Liver (tissue), 9 donors: Measurements from ENCODE around the gene CRADD. TPM values are rescaled to one million over a fixed set of nuclear protein-coding genes. Genes with fewer than 3 reads are reported as not detected.

Source experiments
- DNase-seq: peaks from one replicate; pipeline ENCODE4 v3.0.0-alpha.2; 2017; ENCODE audit warnings: low spot score
- H3K27ac ChIP-seq, 2 donors: one replicate each; pipeline ENCODE4 v1.7.0; 2013; ENCODE audit warnings: inconsistent platforms in 2 of 2, low read length in 2 of 2, control low read depth in 1 of 2, low read depth in 1 of 2, mild to moderate bottlenecking in 1 of 2
- H3K27me3 ChIP-seq, 4 donors: one replicate each; pipeline versions ENCODE4 v1.6.1 to v1.7.0; 2013; ENCODE audit warnings: low read length in 3 of 4, inconsistent platforms in 1 of 4, mild to moderate bottlenecking in 1 of 4, moderate library complexity in 1 of 4; ENCODE audit not compliant: control insufficient read depth in 4 of 4, insufficient read depth in 4 of 4
- H3K36me3 ChIP-seq, 4 donors: one replicate each; pipeline versions ENCODE4 v1.6.1 to v1.7.0; 2013; ENCODE audit warnings: low read length in 3 of 4, mild to moderate bottlenecking in 3 of 4, low read depth in 1 of 4, moderate library complexity in 1 of 4; ENCODE audit not compliant: control insufficient read depth in 4 of 4, insufficient read depth in 3 of 4
- H3K4me1 ChIP-seq, 4 donors: one replicate each; pipeline versions ENCODE4 v1.6.1 to v1.7.0; 2013; ENCODE audit warnings: low read length in 3 of 4, mild to moderate bottlenecking in 3 of 4, moderate library complexity in 1 of 4; ENCODE audit not compliant: control insufficient read depth in 4 of 4, insufficient read depth in 4 of 4
- H3K4me3 ChIP-seq, 3 donors: one replicate each; pipeline versions ENCODE4 v1.6.1 to v1.7.0; 2013; ENCODE audit warnings: low read length in 3 of 3, control low read depth in 1 of 3, low read depth in 1 of 3, mild to moderate bottlenecking in 1 of 3
- H3K9ac ChIP-seq, 2 donors: one replicate each; pipeline ENCODE4 v1.7.0; 2013; ENCODE audit warnings: low read length in 2 of 2, mild to moderate bottlenecking in 2 of 2, moderate library complexity in 2 of 2, control low read depth in 1 of 2, low read depth in 1 of 2
- H3K9me3 ChIP-seq, 4 donors: one replicate each; pipeline versions ENCODE4 v1.6.1 to v1.7.0; 2013; ENCODE audit warnings: low read length in 3 of 4; ENCODE audit not compliant: control insufficient read depth in 4 of 4
- EGR1 ChIP-seq, 2 donors: IDR thresholded peaks; 2 replicates each; pipeline ENCODE4 v1.6.1; 2016 to 2018; ENCODE audit warnings: antibody characterized with exemption in 2 of 2, low read depth in 2 of 2
- FOXA1 ChIP-seq: IDR thresholded peaks from 2 replicates; pipeline ENCODE4 v1.6.1; 2016; ENCODE audit warnings: antibody characterized with exemption
- FOXA2 ChIP-seq: IDR thresholded peaks from 2 replicates; pipeline ENCODE4 v1.6.1; 2016; ENCODE audit warnings: antibody characterized with exemption
- GABPA ChIP-seq, 2 donors: IDR thresholded peaks in 1 of 2; conservative IDR thresholded peaks in 1 of 2; 2 replicates each; pipeline ENCODE4 v1.6.1; 2016; ENCODE audit warnings: antibody characterized with exemption in 2 of 2, mild to moderate bottlenecking in 1 of 2, moderate library complexity in 1 of 2
- HNF4A ChIP-seq, 2 donors: conservative IDR thresholded peaks; 2 replicates each; pipeline ENCODE4 v1.6.1; 2016; ENCODE audit warnings: antibody characterized with exemption in 2 of 2, mild to moderate bottlenecking in 2 of 2
- HNF4G ChIP-seq: IDR thresholded peaks from 2 replicates; pipeline ENCODE4 v1.6.1; 2016; ENCODE audit warnings: antibody characterized with exemption
- RAD21 ChIP-seq, 2 donors: IDR thresholded peaks; 2 replicates each; pipeline ENCODE4 v1.6.1; 2016; ENCODE audit warnings: antibody characterized with exemption in 2 of 2, mild to moderate bottlenecking in 2 of 2
- RXRA ChIP-seq, 2 donors: IDR thresholded peaks; 2 replicates each; pipeline ENCODE4 v1.6.1; 2017 to 2018; ENCODE audit warnings: antibody characterized with exemption in 2 of 2, mild to moderate bottlenecking in 1 of 2
- SP1 ChIP-seq: IDR thresholded peaks from 2 replicates; pipeline ENCODE4 v1.6.1; 2018; ENCODE audit warnings: antibody characterized with exemption, mild to moderate bottlenecking
- TAF1 ChIP-seq: conservative IDR thresholded peaks from 2 replicates; pipeline ENCODE4 v1.6.1; 2016; ENCODE audit warnings: antibody characterized with exemption, mild to moderate bottlenecking
- WGBS: extraction: QIAGEN DNeasy Blood & Tissue Kit; methylation state at CpG from one replicate; pipeline ENCODE4 v1.1.7; 2013; 5-methylcytosine and 5-hydroxymethylcytosine counted together
- polyA plus RNA-seq, 2 donors: library from polyadenylated mRNA; stranded (reverse) in 1 of 2; unstranded in 1 of 2; fragments of 200-250 nt in 1 of 2; fragments of >200 nt in 1 of 2; fragmentation: Nextera tagmentation in 1 of 2; extraction: Ambion mirVana in 1 of 2; gene quantifications; one replicate each; pipeline versions ENCODE4 v1.2.1 to v1.2.3, GENCODE V29; 2013 to 2015
- total RNA-seq, 2 donors: library from RNA; depleted of rRNA; stranded (reverse); fragments of >200 nt; gene quantifications; one replicate each; pipeline ENCODE4 v1.2.3, GENCODE V29; 2014
- TF ChIP-seq, protein P1 (sequence below): fragments of 150-350 bp; IDR thresholded peaks from 2 replicates; pipeline ENCODE4 v1.5.1; 2017; ENCODE audit warnings: improper control_type of control experiment, low read depth, low read length; ENCODE audit not compliant: missing input control
- TF ChIP-seq, protein P2 (sequence below): IDR thresholded peaks from 2 replicates; pipeline ENCODE4 v1.6.1; 2016; ENCODE audit warnings: antibody characterized with exemption, mild to moderate bottlenecking
- TF ChIP-seq, protein P3 (sequence below): IDR thresholded peaks from 2 replicates; pipeline ENCODE4 v1.6.1; 2016; ENCODE audit warnings: antibody characterized with exemption
- TF ChIP-seq, protein P4 (sequence below): IDR thresholded peaks from 2 replicates; pipeline ENCODE4 v1.6.1; 2016; ENCODE audit warnings: antibody characterized with exemption
- TF ChIP-seq, protein P5 (sequence below): IDR thresholded peaks from 2 replicates; pipeline ENCODE4 v1.6.1; 2016; ENCODE audit warnings: antibody characterized with exemption
- donor health status: healthy.
- donor health status: healthy.
- donor health status: healthy.
- donor health status: healthy.
- donor health status: healthy.

CRADD gene
- total and polyA plus RNA-seq, 4 donors: 19.4 to 48.9 (median 29.6) TPM

DNA sequence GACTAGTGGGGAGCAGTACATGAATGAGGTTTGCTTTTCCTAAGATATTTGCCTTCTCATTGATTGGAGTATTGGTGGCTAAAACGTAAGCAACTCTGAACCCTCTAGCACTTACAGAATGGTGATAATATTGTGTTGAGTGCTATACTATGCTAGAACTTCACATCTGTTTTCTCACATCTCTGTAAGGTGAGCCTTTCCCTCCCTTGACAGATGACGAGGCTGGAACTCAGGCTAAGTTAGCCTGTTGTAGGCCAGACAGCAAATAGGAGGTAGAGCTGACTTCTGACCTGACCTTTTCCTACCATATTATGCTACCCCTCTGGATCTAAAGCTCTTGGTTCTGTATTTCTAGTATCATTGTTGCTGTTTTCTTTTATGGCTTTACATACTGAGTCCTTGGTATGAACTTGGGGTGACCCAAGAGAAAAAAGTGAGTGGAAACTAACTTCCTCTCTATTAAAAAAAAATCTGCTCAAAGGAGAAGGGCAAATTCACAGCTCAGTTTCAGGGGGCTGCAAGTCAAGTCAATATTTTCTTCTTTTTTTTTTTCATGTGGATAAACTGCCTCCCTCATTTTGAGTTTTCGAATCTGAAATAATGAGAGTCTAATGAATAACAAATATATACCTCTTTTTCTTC lies 85.9 kb downstream of the CRADD start:
- no peaks in the 10 kb centered on the region for H3K9me3 ChIP-seq
- TF ChIP-seq, protein P1, sequence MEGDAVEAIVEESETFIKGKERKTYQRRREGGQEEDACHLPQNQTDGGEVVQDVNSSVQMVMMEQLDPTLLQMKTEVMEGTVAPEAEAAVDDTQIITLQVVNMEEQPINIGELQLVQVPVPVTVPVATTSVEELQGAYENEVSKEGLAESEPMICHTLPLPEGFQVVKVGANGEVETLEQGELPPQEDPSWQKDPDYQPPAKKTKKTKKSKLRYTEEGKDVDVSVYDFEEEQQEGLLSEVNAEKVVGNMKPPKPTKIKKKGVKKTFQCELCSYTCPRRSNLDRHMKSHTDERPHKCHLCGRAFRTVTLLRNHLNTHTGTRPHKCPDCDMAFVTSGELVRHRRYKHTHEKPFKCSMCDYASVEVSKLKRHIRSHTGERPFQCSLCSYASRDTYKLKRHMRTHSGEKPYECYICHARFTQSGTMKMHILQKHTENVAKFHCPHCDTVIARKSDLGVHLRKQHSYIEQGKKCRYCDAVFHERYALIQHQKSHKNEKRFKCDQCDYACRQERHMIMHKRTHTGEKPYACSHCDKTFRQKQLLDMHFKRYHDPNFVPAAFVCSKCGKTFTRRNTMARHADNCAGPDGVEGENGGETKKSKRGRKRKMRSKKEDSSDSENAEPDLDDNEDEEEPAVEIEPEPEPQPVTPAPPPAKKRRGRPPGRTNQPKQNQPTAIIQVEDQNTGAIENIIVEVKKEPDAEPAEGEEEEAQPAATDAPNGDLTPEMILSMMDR: no peak
- TF ChIP-seq SP1 (no peak), RAD21 (IDR thresholded peaks at IDR 0.05) (no peak), EGR1 (IDR thresholded peaks at IDR 0.05; ENCODE audit: low read depth in 2 of 2) (no peak), TAF1 (no peak), GABPA (IDR thresholded peaks at IDR 0.05 in 1 of 2, conservative IDR thresholded peaks at IDR 0.05 in 1 of 2) (no peak), RXRA (IDR thresholded peaks at IDR 0.05) (no peak), HNF4G (no peak), HNF4A (conservative IDR thresholded peaks at IDR 0.05) (no peak), FOXA2 (no peak), FOXA1 (no peak)
- TF ChIP-seq, protein P2, sequence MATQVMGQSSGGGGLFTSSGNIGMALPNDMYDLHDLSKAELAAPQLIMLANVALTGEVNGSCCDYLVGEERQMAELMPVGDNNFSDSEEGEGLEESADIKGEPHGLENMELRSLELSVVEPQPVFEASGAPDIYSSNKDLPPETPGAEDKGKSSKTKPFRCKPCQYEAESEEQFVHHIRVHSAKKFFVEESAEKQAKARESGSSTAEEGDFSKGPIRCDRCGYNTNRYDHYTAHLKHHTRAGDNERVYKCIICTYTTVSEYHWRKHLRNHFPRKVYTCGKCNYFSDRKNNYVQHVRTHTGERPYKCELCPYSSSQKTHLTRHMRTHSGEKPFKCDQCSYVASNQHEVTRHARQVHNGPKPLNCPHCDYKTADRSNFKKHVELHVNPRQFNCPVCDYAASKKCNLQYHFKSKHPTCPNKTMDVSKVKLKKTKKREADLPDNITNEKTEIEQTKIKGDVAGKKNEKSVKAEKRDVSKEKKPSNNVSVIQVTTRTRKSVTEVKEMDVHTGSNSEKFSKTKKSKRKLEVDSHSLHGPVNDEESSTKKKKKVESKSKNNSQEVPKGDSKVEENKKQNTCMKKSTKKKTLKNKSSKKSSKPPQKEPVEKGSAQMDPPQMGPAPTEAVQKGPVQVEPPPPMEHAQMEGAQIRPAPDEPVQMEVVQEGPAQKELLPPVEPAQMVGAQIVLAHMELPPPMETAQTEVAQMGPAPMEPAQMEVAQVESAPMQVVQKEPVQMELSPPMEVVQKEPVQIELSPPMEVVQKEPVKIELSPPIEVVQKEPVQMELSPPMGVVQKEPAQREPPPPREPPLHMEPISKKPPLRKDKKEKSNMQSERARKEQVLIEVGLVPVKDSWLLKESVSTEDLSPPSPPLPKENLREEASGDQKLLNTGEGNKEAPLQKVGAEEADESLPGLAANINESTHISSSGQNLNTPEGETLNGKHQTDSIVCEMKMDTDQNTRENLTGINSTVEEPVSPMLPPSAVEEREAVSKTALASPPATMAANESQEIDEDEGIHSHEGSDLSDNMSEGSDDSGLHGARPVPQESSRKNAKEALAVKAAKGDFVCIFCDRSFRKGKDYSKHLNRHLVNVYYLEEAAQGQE: no peak
- TF ChIP-seq, protein P3, sequence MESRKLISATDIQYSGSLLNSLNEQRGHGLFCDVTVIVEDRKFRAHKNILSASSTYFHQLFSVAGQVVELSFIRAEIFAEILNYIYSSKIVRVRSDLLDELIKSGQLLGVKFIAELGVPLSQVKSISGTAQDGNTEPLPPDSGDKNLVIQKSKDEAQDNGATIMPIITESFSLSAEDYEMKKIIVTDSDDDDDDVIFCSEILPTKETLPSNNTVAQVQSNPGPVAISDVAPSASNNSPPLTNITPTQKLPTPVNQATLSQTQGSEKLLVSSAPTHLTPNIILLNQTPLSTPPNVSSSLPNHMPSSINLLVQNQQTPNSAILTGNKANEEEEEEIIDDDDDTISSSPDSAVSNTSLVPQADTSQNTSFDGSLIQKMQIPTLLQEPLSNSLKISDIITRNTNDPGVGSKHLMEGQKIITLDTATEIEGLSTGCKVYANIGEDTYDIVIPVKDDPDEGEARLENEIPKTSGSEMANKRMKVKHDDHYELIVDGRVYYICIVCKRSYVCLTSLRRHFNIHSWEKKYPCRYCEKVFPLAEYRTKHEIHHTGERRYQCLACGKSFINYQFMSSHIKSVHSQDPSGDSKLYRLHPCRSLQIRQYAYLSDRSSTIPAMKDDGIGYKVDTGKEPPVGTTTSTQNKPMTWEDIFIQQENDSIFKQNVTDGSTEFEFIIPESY: no peak
- TF ChIP-seq, protein P4, sequence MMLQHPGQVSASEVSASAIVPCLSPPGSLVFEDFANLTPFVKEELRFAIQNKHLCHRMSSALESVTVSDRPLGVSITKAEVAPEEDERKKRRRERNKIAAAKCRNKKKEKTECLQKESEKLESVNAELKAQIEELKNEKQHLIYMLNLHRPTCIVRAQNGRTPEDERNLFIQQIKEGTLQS: no peak
- TF ChIP-seq, protein P5, sequence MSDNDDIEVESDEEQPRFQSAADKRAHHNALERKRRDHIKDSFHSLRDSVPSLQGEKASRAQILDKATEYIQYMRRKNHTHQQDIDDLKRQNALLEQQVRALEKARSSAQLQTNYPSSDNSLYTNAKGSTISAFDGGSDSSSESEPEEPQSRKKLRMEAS: no peak
- H3K27me3 ChIP-seq: no peaks in the 10 kb centered on the region
- H3K4me1 ChIP-seq: peaks cover 3 to 53% (median 39%) of the 10 kb centered on the region in 4 donors
- H3K36me3 ChIP-seq: no peaks in the 10 kb centered on the region
- no peak overlapping the region for H3K4me3 ChIP-seq
- no peak for DNase-seq
- H3K9ac ChIP-seq: no peak overlapping the region
- WGBS: 87% methylated on average over 3 of the region's 3 CpGs
- H3K27ac ChIP-seq: no peak overlapping the region

DNA sequence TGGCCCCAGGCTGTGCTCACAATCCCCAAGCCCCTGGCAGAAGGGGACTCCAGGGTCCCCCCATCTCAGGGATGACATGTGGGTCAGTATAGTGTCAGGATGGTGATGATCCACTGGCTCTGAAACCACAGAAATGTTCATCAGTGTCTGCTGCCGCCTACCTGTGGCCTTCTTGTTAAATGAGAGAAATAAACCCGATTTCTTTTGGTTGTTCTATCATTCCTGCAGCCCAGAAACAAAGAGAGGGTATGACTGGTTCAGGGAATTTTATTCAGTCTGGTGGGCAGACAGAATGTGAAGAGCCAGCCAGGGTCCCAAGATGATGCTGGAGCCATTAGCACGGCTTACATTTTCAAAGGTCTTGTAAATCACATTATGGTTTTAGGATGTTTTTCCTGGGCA lies 86.6 kb downstream of the CRADD start:
- Histone ChIP-seq H3K27ac (no peak overlapping the region), H3K27me3 (no peaks in the 10 kb centered on the region), H3K4me1 (peaks cover 3 to 52% (median 37%) of the 10 kb centered on the region in 4 donors), H3K9ac (no peak overlapping the region), H3K4me3 (no peak overlapping the region), H3K36me3 (no peaks in the 10 kb centered on the region), H3K9me3 (no peaks in the 10 kb centered on the region)
- 93% methylated on average over 3 of the region's 3 CpGs for WGBS
- DNase-seq: no peak
- no peak for TF ChIP-seq HNF4G
- TF ChIP-seq RAD21 (IDR thresholded peaks at IDR 0.05): peak in 1 of 2 donors; percentile 14
- no peak for TF ChIP-seq TAF1
